DOHH2 (cell line): Measurements from ENCODE around the gene DTHD1.

ENCODE experiments used
- H3F3A ChIP-seq: fragments of 200-600 bp; sonication (generic), shearing (Covaris generic); 2 replicates; pipeline ENCODE4 v1.6.0; 2016; ENCODE audit warnings: antibody characterized with exemption, mild to moderate bottlenecking; ENCODE audit not compliant: control insufficient read depth, insufficient read depth
- H3K27ac ChIP-seq: fragments of 200-600 bp; sonication (generic); 2 replicates; pipeline ENCODE4 v1.5.1; 2014; ENCODE audit warnings: low read depth, mild to moderate bottlenecking, low read length, moderate library complexity
- H3K27me3 ChIP-seq: fragments of 200-600 bp; sonication (generic); 2 replicates; pipeline ENCODE4 v1.6.1; 2014; ENCODE audit warnings: mild to moderate bottlenecking, low read length, mixed read lengths; ENCODE audit not compliant: control insufficient read depth
- H3K36me3 ChIP-seq: fragments of 200-600 bp; sonication (generic); 2 replicates; pipeline ENCODE4 v1.6.1; 2014; ENCODE audit warnings: mild to moderate bottlenecking, low read length, moderate library complexity, mixed read lengths; ENCODE audit not compliant: control insufficient read depth
- H3K4me1 ChIP-seq: fragments of 200-600 bp; sonication (generic); 2 replicates; pipeline ENCODE4 v1.6.1; 2014; ENCODE audit warnings: mild to moderate bottlenecking, low read length, mixed read lengths; ENCODE audit not compliant: control insufficient read depth
- H3K4me2 ChIP-seq: fragments of 200-600 bp; sonication (generic); 2 replicates; pipeline ENCODE4 v1.6.0; 2014; ENCODE audit warnings: mild to moderate bottlenecking, low read length, moderate library complexity
- H3K4me3 ChIP-seq: fragments of 200-600 bp; sonication (generic); 2 replicates; pipeline ENCODE4 v1.5.1; 2014; ENCODE audit warnings: mild to moderate bottlenecking, low read length, mixed read lengths
- H3K79me2 ChIP-seq: fragments of 200-600 bp; sonication (generic); 2 replicates; pipeline ENCODE4 v1.6.1; 2014; ENCODE audit warnings: mild to moderate bottlenecking, low read length, mixed read lengths; ENCODE audit not compliant: control insufficient read depth
- H3K9me2 ChIP-seq: fragments of 200-600 bp; sonication (generic); replicated peaks from 2 replicates; pipeline ENCODE4 v1.6.1; 2014; ENCODE audit warnings: mild to moderate bottlenecking, low read length, mixed read lengths; ENCODE audit not compliant: control insufficient read depth
- H3K9me3 ChIP-seq: fragments of 200-600 bp; sonication (generic); 2 replicates; pipeline ENCODE4 v1.6.1; 2014; ENCODE audit warnings: antibody characterized with exemption, low read length, mixed read lengths; ENCODE audit not compliant: control insufficient read depth, insufficient read depth
- H4K20me1 ChIP-seq: fragments of 200-600 bp; sonication (generic); 2 replicates; pipeline ENCODE4 v1.6.0; 2014; ENCODE audit warnings: low read depth, mild to moderate bottlenecking, antibody characterized with exemption, low read length, moderate library complexity; ENCODE audit not compliant: control insufficient read depth, insufficient read depth
- EZH2phosphoT487 ChIP-seq: fragments of 200-600 bp; sonication (generic); IDR thresholded peaks from 2 replicates; pipeline ENCODE4 v1.6.1; 2017; ENCODE audit warnings: borderline replicate concordance, mild to moderate bottlenecking, antibody characterized with exemption, low read length, moderate library complexity, mixed read lengths
- TF ChIP-seq, protein P1 (sequence below): fragments of 200-600 bp; sonication (generic); IDR thresholded peaks from one replicate; pipeline ENCODE4 v1.5.1; 2014; ENCODE audit warnings: antibody characterized with exemption, mild to moderate bottlenecking, low read depth, low read length; ENCODE audit not compliant: poor library complexity, severe bottlenecking

DTHD1 gene

DNA sequence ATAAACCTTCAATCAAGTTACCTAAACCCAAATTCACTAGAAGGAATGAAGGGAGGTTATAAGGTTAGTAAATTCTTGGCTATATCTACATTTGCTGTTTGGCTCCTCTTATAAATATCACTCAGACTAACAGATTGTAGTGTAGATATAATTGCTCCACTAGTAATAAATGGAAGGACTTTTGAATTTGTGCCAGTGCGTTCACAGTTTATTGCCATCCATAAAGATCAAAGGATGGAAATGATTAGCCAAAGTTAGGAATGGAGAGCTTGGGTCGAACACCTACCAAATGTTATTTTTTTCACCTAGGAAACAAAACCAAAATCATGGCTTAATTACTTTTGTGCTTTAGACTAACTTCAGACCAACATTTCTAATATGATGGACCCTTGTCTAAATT, 9.2 kb downstream of the DTHD1 start:
- Histone ChIP-seq H4K20me1 (no peaks in the 10 kb centered on the region), H3K4me2 (no peak overlapping the region), H3K27me3 (no peaks in the 10 kb centered on the region), H3F3A (no peaks in the 10 kb centered on the region), H3K79me2 (no peaks in the 10 kb centered on the region), H3K4me1 (no peaks in the 10 kb centered on the region), H3K4me3 (no peak overlapping the region), H3K36me3 (no peaks in the 10 kb centered on the region), H3K27ac (no peak overlapping the region), H3K9me3 (no peaks in the 10 kb centered on the region), H3K9me2 (no peaks in the 10 kb centered on the region; the same call in 1 of the 2 replicates)
- TF ChIP-seq, protein P1, sequence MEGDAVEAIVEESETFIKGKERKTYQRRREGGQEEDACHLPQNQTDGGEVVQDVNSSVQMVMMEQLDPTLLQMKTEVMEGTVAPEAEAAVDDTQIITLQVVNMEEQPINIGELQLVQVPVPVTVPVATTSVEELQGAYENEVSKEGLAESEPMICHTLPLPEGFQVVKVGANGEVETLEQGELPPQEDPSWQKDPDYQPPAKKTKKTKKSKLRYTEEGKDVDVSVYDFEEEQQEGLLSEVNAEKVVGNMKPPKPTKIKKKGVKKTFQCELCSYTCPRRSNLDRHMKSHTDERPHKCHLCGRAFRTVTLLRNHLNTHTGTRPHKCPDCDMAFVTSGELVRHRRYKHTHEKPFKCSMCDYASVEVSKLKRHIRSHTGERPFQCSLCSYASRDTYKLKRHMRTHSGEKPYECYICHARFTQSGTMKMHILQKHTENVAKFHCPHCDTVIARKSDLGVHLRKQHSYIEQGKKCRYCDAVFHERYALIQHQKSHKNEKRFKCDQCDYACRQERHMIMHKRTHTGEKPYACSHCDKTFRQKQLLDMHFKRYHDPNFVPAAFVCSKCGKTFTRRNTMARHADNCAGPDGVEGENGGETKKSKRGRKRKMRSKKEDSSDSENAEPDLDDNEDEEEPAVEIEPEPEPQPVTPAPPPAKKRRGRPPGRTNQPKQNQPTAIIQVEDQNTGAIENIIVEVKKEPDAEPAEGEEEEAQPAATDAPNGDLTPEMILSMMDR, result no peak
- no peak for TF ChIP-seq EZH2phosphoT487

DNA sequence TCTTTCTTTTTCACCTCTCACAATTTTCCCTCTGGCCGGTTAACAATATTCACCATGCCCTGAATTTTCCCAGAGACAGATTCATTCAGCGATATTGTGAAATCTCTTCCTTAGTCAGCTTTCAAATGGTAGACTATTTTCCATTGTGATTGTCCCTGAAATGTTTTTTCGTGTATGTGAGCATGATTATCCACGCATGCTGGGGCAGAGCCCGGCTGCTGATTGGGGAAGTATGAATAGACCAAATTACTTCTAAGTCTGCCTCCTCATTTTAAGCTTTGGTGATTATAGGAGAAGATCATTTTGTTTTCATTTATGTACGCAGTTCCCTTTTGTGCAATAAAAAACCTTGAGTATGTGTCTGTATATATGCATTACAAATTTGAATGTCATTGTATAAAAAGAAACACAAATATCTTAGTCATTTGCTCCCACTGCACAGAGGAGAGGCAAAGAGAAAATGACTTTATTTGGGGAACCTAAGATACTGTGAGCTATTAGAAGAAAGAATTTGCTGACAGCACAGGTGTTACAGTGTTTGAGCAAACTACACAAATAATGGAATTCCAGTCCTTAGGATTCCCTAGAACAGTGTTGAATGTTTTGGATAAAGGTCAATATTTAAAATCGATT, 11.3 kb downstream of the DTHD1 start:
- H3K4me3 ChIP-seq, result no peak overlapping the region

DNA sequence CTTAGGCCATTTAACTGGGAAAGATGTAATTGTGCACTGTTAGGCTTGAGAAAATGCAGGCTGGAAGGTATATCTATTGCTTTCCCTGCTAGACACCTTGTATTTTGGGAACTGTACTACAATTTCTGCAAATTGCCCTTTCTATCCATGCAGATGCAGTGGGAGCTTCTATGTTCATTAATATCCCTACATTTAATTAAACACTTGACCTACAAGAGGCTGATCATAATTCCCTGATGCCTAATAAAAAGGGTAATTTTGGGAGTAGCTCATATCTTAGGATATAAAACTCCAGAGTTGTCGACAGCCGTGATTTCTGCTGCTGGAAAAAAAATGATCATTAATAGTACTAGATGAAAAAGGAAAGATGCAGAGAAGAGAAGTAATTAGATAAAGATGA, 19.7 kb downstream of the DTHD1 start:
- no peaks in the 10 kb centered on the region for H3K4me1 ChIP-seq
- H4K20me1 ChIP-seq, result no peaks in the 10 kb centered on the region
- no peaks in the 10 kb centered on the region for H3K9me2 ChIP-seq
- no peak overlapping the region for H3K4me3 ChIP-seq
- no peak overlapping the region for H3K4me2 ChIP-seq
- no peaks in the 10 kb centered on the region for H3K79me2 ChIP-seq
- no peak overlapping the region for H3K27ac ChIP-seq
- TF ChIP-seq, protein P1, result no peak
- TF ChIP-seq EZH2phosphoT487, result no peak
- H3K27me3 ChIP-seq, result no peaks in the 10 kb centered on the region
- H3K36me3 ChIP-seq, result no peaks in the 10 kb centered on the region
- no peaks in the 10 kb centered on the region for H3K9me3 ChIP-seq
- H3F3A ChIP-seq, result no peaks in the 10 kb centered on the region

More for the DNA sequence above, 11.3 kb downstream of the DTHD1 start:
- H3K27ac ChIP-seq, result no peak overlapping the region
- no peaks in the 10 kb centered on the region for H3K4me1 ChIP-seq
- no peaks in the 10 kb centered on the region; the same call in 1 of the 2 replicates for H3K9me2 ChIP-seq
- TF ChIP-seq, protein P1, result no peak
- no peak for TF ChIP-seq EZH2phosphoT487
- H3K4me2 ChIP-seq, result no peak overlapping the region
- H3K27me3 ChIP-seq, result no peaks in the 10 kb centered on the region
- no peaks in the 10 kb centered on the region for H3K36me3 ChIP-seq
- H3F3A ChIP-seq, result no peaks in the 10 kb centered on the region
- no peaks in the 10 kb centered on the region for H3K79me2 ChIP-seq
- H3K9me3 ChIP-seq, result no peaks in the 10 kb centered on the region
- H4K20me1 ChIP-seq, result no peaks in the 10 kb centered on the region
